HG03432 (cell line): ENCODE results near the gene CCDC187.
A peak's percentile ranks its signal among the peaks of the same experiment; 100 is the strongest.

Experiments
- ATAC-seq: cut with Tn5 transposase; IDR thresholded peaks from one replicate; pipeline ENCODE4 v1.9.1; 2021; ENCODE audit warnings: mild to moderate bottlenecking, moderate library complexity; ENCODE audit not compliant: unreplicated experiment

Gene CCDC187

DNA sequence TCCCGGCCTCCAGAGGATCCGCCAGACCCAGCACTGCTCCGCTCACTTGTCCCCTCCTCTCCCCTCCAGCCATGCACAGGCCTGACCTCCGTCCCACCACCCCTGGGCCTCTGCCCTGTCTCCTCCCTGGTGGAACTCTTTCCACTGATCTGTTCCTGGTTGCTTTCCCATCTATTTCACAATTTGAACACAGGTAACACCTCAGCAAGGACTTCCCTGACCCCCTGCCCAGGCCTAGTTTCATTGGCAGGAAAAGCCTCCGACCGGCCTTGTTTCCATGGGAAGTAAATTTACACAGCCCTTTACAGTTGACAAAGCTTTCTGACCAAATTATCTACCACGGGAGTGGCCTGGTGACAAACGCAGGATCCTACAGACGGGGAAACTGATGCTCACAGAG lies 73.1 kb downstream of the CCDC187 start:
- no peak for ATAC-seq

DNA sequence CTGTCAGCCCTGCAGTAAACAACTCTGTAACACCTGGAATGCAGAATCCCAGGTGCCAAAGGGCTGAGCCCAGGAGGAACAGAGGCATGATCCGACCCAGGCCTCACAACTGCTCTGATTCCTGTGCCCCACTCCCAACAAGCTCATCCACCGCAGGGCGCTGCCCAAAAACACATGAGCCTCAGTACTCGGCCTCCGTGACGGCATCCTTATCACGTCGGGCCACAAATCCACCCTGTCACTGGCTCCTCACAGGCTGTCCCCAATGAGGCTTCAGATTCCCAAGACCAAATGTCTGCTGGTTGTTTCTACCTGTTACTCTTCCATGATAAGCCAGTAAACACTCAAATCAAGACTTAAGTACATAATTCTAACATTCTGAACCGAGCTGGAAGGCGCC lies 73.5 kb downstream of the CCDC187 start:
- no peak for ATAC-seq

DNA sequence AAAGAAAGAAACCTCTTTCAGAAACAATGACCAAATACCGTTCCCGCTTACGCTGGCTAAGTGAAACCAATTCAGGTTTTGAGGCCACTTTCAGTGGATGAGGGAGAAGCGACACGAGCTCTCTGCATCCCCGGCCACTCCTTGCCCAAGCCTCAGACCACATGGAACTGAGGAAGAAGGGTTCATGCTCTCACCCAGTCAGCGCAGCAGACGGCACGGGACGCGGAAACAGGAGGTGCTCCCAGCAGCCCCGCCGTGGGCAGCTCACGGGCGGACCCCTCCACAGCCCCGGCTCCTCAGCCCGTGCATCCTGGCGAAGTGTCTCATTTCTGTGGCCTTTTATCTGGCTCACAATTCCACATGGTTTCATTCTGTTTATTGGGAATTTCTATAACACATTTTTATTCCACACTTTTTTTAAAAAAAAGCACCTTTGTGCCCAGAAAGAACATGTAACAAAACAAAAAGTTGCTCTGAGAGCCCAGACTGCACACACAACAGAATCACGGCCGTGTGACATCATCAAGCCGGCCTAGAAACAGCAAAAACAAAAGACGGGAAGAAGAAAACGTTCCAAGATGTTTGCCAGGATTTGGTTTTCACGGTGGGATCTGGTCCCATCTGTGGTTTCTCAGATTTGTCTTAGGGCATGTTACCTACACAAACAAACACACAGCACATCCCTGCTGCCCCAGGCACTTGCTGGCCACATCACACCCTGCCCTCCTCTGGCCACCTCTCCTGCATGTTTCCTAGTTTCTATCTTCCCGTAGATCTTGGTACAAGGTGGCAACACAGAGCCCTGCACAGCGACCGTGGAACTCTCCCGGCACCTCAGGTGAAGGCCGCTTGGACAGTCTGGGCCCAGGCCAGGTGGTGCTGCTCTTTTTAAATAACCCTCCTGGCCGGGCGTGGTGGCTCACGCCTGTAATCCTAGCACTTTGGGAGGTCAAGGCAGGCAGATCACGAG lies 74.5 kb downstream of the CCDC187 start:
- ATAC-seq, result no peak

DNA sequence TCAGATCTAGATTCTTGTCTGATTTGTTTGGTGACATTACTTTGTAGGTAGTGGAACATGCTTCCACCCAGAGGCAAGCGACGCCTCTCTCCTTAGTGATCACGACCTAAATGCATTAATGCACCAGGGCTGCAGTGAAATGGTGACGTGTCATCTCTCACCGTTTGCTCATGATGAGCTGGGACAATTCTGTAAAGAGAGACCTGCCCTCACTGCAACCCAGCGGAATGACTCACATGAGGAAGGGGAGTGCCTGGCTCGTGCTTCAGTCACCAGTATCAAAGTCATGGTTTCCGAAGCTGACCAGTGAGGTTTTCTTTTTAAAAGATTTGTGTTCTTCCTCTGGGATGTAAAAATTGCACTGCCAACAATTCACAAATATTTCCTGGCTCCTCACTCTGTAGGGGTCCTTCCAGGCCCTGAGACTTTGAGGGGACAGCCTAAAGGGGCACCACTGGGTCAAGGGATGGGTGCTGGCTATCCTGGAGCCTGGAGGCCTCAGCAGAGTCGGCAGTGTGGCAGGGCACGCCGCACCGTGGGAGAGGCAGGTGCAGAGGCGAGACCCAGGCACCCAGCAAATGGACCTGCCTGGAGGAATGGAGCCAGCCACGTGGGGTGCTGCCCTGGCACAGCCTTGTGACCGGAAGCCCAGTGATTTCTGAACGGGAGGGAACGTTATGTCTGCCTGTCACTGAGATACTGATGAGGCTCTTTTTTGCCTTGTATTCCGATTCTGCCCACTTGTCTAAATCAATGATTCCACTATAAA lies 75.6 kb downstream of the CCDC187 start:
- no peak for ATAC-seq

DNA sequence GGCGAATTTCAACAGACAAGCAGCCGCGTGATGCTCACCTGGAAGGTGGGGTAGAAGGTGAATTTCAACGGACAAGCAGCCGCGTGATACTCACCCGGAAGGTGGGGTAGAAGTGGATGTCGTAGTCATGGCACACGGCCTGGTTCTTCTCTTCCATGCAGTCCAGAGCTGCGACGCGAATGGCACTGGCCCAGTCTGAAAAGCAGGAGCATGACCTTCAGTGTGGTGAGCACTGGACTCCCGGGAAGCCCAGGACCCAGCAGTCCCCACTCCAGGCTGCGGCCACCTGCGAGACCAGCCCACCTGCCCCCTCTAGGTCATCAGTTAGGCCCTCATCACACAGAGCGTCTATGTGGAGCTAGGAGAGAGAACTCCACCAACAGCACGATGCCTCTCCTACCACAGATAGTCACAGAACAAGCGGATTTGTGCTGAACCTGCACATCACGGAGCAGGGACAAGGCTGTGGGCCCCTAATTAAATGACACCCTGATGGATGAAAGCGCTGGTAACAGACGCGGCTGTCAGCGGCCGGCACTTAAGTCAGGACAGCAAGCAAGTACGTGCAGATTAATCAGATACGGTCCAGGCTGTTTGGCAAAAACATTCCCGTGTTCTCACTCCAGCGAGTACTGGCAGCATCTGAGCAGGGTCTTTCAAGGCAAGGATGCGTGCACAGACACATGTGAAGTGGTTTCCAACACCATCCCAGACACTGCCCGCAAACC lies 77.0 kb downstream of the CCDC187 start:
- ATAC-seq, result no peak

DNA sequence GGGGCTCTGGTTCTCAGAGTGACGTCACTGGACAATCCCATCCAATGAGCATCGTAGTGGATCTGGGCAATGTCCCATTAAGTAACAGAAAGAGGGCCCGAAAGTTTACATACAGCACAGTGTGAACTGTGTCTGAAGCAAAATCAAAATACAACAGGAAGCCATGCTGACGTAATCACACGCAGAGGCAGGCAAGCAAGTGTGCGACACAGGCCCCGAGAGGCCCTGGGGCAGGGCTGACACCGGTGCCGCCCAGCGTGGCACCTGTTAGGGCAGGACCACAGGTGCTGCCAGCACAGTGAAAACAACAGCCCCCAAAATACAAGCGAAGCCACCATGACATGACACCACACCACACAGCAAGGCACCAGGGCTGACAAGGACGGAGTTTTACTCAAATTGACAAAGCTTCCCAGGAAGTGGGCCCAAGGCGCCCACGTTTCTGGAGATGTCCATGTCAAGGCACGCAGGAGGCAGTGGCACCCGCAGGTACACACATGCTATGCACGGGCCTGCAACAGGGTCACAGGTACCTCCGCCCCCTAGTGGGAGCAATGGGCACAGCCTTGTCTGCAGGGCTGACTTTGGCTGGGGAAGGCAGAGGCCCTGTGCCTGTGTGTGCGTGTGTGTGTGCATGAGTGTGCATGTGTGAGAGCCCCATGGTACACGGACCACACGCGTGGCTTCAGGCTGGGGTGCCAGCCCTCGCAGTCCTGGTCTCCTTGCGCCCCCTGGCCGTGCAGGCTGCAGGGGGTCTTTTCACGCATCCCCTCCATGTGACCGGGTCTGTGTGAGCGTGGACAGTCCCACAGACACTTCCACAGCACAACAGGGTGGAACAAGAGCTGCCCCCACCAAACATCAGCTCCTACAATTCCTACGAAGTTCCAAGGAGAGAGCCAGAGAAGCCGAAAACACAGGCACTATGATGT lies 77.9 kb downstream of the CCDC187 start:
- peak; percentile 61 for ATAC-seq

DNA sequence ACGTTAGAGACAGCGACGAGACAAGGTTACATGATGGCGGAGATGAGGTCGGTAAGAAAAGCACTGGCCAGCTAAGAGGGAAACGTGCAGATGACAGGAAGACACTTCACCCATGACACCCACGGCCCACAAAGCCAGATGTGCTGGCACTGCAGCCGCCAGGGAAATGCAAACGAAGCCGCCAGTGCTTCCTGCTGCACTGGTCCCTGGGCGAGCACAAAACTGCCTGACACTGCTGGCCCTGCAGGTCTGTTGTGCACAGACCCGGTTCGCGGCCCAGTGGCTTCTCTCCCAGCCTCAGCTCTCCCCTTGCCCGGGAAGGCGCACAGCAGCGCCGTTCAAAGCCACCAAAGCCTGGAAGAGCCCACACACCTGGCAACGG lies 78.5 kb downstream of the CCDC187 start:
- ATAC-seq, result peak; percentile 60

DNA sequence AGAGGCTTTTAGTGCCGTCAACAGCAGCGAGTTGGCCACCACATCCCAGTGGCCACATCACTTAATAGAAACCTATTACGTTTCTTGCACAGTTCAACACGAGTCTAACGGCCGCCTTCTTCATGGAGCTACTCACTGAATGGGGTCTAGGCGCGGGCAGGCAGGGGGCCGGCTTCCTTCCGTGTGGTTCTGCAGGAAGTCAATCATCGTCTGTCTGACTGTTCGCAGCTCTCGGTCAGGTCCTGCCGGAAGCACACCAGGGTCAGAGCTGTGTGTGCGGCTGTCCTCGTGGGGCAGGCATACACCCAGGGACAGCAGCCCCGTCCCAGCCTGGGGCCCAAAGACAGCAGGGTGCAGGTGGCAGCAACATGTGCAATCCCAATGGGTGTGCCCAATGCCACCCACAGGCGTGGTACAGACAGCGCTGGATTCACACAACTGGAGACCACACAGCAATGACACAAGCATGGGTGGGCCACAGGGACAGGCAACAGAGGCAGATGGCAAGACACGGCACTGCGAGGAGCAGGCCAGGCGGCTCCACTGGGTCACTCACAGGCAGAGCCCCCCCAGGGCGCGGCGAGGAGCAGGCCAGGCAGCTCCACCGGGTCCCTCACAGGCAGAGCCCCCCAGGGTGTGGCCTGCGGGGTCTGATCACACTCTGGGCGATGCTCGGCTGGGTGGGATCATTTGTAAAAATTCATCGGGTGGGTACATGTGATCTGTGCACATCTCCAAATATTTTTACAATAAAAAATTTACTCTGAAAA lies 79.8 kb downstream of the CCDC187 start:
- no peak for ATAC-seq

DNA sequence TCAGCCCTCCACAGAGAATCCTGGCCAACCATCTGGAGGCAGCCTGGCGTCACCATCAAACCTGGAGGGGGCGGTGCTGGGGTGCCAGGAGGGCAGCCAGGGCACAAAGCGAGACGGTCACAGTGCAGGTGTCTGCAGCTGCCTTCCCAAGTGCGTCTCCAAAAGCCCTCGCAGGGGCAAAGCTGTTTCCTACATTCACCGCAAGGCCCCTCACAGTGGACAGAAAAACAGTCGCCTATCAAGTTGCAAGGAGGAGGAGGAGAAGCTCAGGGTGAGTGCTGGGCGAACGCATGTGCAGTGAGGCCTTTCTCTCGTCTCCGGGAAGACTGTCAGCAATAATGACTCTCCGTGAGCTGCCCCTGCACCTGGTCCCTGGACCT lies 81.0 kb downstream of the CCDC187 start:
- no peak for ATAC-seq

DNA sequence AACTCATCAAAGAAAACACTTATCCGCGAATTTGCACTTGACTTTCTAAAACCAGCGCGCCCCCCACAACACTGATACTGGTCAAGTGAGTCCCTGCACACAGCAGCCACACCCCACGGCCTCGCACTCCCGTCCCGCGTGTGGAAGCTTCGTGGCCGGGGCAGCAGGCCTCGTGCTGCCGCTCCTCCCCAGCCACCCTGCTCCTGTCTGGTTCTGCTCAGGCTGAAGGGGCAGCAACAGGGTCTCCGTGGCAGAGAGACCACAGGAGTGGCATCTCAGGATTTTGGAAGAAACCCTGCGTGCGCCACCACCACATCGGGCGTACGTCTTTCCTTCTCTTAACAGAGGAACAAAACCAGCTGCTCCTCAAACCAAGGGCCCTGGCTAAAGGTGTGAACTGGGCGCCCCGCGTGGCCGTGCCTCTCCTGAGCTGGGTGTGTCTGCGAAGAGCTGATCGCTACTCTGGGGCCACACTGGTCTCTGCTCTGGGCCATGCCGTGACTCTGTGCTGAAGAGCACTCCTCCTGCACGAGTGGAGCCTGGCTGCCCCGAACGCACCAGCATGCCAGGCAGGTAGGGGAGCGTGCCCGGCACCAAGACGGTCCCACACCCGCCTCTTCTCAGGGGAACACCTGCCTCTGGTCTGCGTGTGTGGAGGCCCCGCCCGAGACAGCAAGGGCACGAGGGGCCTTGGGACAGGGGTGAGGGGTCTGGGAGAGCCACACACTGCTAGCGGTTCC lies 81.6 kb downstream of the CCDC187 start:
- ATAC-seq, result no peak

DNA sequence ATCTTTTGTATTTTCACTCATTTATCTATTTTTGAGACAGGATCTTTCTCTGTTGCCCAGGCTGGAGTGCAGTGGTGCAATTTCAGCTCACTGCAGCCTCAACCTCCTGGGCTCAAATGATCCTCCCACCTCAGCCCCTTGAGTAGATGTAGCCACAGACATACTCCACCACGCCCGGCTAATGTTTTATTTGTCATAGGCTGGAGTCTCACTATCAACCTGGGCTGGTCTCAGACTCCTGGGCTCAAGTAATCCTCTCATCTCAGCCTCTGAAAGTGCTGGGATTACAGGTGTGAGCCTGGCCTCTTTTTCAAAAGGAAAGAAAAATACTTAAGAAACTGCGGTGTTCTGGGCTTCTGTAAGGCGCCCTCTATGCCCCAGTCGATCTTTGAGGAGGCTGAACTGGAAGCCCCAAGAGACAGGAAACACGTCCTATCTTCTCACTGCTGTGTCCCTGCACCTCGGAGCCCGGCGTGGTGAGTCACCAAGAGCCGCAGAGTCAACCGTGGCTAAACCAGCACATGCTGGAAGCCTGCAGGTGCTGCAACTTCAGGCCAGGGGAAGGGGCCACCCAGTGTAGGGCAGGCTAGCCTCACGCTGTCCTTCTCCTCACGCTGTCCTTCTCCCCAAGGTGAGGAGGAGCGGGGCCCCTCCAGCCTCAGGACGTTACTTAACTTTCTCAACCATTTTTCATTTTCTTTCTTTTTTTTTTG lies 83.7 kb downstream of the CCDC187 start:
- no peak for ATAC-seq

DNA sequence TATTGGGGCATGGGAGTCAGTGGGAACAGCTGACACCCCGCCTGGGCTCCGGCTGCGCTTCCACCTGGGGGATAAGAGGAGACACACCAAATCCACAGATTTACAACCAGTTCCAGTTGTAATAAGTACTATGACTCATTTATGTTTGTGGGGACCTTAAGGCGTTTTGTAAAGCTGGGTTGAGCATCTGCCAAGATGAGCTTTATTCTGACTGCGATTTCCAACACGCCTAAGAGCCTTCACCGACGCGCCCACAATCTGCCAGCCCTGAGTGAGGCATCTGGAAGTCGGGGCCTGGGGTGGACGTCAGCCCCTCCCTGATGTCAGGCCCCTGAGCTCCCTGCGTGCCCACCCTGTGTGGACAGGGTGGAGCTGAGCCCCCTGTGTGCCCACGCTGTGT lies 84.6 kb downstream of the CCDC187 start:
- no peak for ATAC-seq

DNA sequence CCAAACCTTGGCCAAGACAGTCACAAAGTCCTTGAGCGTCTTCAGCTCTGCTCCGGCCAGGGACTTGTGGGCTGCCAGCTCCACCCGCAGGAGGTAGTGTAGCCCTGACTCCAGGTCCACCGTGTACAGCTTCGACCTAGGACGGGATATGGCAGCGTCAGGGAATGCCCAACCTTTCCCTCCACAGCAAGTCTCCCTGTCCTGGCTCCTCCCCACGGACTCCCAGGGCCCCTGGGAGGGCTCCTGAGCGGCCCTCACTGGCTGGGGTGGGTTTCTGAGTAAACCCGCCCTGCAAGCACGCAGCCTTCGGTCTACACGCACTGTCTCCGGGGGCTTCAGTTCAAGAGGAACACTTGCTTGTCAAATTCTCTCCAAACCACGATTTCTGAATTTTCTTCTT lies 85.2 kb downstream of the CCDC187 start:
- no peak for ATAC-seq

DNA sequence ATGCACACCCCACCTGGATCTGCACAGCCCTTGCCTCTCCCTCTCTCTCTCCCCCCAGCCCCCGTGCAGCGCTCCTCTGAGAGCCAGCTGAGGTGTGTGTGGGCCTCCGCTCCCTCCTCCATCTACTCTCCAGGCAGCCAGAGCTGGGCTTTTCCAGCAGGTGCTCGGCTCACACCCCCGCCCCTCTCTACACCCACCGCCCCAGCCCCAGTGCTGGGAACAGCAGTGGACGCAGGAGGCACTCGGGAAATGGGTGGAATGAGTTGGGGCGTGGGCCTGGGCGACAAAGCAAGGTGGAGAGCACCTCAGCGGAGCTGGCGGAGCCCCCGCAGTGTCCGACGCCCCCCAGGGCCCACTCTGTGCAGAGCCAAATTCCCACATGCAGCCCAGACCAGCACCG lies 85.6 kb downstream of the CCDC187 start:
- no peak for ATAC-seq

DNA sequence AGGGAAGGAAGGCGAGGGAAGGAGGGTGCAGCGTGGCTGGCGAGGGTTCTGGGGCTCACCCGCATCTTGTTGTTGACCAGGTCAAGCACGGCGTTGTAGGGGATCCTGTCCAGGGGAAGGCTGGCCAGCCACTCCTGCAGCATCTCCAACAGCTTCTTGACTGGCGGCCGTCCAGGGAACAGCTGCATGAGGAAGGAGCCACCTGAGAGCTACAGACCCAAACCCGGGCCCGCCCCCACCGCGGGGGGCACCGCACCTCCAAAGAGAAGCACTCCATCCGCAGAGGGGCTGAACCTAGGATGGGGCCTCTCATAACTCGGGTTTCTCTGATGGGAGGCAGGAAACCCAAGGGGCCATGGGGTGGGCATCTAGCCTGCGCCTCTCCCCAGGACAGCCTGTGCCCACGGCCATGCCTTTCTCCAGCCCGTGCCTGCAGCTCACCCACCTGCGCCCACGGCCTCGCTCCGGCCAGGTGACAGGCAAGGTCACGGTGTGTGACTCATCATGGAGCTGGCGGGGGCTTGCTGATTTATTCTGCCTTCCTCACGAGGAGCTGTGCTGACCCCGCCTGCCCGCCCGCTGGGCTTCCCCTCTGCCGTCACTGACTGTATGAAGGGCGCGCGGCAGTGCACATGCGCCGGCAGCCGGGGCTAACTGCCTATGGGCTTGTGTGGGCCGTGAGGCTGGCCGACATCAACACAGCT lies 87.2 kb downstream of the CCDC187 start:
- ATAC-seq, result no peak

DNA sequence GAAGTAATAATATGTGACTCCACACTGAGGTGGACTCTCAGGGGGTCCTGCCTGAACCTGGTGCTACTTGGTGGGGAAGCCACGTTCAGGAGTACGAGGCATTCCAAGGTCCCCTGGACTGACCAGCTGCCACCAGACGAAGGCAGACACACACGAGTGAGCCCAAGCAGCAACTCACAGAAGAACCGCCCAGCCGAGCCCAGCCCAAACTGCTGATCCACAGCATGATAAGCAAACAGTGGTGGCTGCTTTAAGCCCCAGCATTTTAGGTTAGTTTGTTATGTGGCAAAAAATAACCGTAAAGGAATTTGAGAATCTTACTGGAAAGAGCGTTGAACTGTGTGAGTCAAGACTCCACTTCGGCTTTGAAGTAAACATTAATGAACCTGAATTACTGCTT lies 90.2 kb downstream of the CCDC187 start:
- no peak for ATAC-seq

DNA sequence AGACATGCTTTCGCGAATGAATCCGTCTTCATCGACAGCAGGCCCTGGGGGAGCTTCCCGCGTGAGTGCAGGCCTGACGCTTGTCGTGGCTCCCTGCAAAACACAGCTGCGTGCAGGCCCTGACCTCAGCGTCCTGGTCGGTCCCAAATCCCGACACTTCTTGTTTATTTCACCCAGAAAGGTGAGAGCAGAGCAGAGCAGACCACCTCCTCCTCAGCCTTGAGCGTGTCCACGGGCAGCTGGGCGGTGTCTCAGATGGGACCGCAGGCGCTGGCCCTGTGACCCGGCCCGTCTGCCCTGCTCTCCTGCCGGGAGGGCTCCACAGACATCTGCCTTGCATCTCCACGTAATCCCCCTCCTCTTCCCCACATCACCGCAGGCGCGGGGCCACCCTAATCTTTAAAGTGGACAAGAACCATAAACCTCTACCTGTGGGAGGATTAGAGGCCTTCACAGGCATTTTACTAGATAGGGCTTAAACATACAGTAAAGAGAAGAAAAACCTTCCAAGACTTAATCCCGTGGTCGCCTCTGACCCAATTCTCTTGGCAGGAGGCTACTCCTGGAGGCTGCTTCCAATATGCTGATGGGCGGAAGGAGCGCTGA lies 91.4 kb downstream of the CCDC187 start:
- ATAC-seq, result no peak
